Measurements from ENCODE around the gene PTGFRN. TPM values are rescaled to one million over a fixed set of nuclear protein-coding genes. Genes with fewer than 3 reads are reported as not detected.

The PTGFRN gene
- total and polyA plus RNA-seq, 9 of the 15 experiments (the other 6 are each of a cell fraction or from before 2014, with no cell fraction given), result 17.3 to 33.1 (median 25.7) TPM

- TF ChIP-seq ETS1 (conservative IDR thresholded peaks at IDR 0.05; ENCODE audit: control insufficient read depth, low read depth, low read length), result 0 out of 2 replicates have a peak, but pooled peaks have one; percentile 25
- TF ChIP-seq YY1 (IDR thresholded peaks at IDR 0.05; ENCODE audit: borderline replicate concordance in 1 of 3, control insufficient read depth in 1 of 3, extremely low read depth in 1 of 3, insufficient read depth in 3 of 3, insufficient read length in 1 of 3, insufficient replicate concordance in 2 of 3, low read depth in 1 of 3, low read length in 2 of 3), result peak in 1 of 3 experiments; percentile 31
- peak; percentile 35 for TF ChIP-seq HMGN3 (IDR thresholded peaks at IDR 0.05; ENCODE audit: borderline replicate concordance, extremely low read depth, insufficient read length, low read depth, low read length)
- 0 out of 2 replicates have a peak, but pooled peaks have one; percentile 8 for TF ChIP-seq KLF1 (tag; IDR thresholded peaks at IDR 0.05)
- TF ChIP-seq PTBP1 (IDR thresholded peaks at IDR 0.05; ENCODE audit: low read depth, low read length), result peak; percentile 55; the same call in 1 of the 2 replicates
- no peak for TF ChIP-seq ZNF347 (CRISPR knock-in tag; IDR thresholded peaks at IDR 0.05; ENCODE audit: low read depth)
- TF ChIP-seq, protein P1, sequence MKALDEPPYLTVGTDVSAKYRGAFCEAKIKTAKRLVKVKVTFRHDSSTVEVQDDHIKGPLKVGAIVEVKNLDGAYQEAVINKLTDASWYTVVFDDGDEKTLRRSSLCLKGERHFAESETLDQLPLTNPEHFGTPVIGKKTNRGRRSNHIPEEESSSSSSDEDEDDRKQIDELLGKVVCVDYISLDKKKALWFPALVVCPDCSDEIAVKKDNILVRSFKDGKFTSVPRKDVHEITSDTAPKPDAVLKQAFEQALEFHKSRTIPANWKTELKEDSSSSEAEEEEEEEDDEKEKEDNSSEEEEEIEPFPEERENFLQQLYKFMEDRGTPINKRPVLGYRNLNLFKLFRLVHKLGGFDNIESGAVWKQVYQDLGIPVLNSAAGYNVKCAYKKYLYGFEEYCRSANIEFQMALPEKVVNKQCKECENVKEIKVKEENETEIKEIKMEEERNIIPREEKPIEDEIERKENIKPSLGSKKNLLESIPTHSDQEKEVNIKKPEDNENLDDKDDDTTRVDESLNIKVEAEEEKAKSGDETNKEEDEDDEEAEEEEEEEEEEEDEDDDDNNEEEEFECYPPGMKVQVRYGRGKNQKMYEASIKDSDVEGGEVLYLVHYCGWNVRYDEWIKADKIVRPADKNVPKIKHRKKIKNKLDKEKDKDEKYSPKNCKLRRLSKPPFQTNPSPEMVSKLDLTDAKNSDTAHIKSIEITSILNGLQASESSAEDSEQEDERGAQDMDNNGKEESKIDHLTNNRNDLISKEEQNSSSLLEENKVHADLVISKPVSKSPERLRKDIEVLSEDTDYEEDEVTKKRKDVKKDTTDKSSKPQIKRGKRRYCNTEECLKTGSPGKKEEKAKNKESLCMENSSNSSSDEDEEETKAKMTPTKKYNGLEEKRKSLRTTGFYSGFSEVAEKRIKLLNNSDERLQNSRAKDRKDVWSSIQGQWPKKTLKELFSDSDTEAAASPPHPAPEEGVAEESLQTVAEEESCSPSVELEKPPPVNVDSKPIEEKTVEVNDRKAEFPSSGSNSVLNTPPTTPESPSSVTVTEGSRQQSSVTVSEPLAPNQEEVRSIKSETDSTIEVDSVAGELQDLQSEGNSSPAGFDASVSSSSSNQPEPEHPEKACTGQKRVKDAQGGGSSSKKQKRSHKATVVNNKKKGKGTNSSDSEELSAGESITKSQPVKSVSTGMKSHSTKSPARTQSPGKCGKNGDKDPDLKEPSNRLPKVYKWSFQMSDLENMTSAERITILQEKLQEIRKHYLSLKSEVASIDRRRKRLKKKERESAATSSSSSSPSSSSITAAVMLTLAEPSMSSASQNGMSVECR (CRISPR knock-in tag; IDR thresholded peaks at IDR 0.05), result 0 out of 2 replicates have a peak, but pooled peaks have one; percentile 24
- 0 out of 2 replicates have a peak, but pooled peaks have one; percentile 26 for TF ChIP-seq CREM (IDR thresholded peaks at IDR 0.05; ENCODE audit: low read depth)
- peak; percentile 78 to 81 for TF ChIP-seq NRF1 (conservative IDR thresholded peaks at IDR 0.05 in 1 of 2, IDR thresholded peaks at IDR 0.05 in 1 of 2)
- peak; percentile 47 for TF ChIP-seq KDM2B (CRISPR knock-in tag; IDR thresholded peaks at IDR 0.05)
- TF ChIP-seq ZNF764 (CRISPR knock-in tag; IDR thresholded peaks at IDR 0.05; ENCODE audit: low read depth), result no peak
- TF ChIP-seq ZBTB17 (CRISPR knock-in tag; IDR thresholded peaks at IDR 0.05), result peak; percentile 81
- no peak for TF ChIP-seq EZH2 (IDR thresholded peaks at IDR 0.05; ENCODE audit: borderline replicate concordance, low read depth, low read length)
- 0 out of 2 replicates have a peak, but pooled peaks have one; percentile 33 for TF ChIP-seq TCF7 (IDR thresholded peaks at IDR 0.05; ENCODE audit: borderline replicate concordance)
- TF ChIP-seq SPI1 (IDR thresholded peaks at IDR 0.05; ENCODE audit: borderline replicate concordance, low read depth, low read length), result 0 out of 2 replicates have a peak, but pooled peaks have one; percentile 51
- TF ChIP-seq ATF7 (IDR thresholded peaks at IDR 0.05), result 0 out of 2 replicates have a peak, but pooled peaks have one; percentile 39
- TF ChIP-seq PML (IDR thresholded peaks at IDR 0.05; ENCODE audit: low read length), result peak; percentile 46; the same call in 1 of the 2 replicates
- TF ChIP-seq E2F6 (IDR thresholded peaks at IDR 0.05; ENCODE audit: borderline replicate concordance in 1 of 2, extremely low read depth in 1 of 2, insufficient read depth in 1 of 2, insufficient read length in 1 of 2, low read depth in 1 of 2, low read length in 1 of 2, poor library complexity in 1 of 2, severe bottlenecking in 1 of 2), result peak; percentile 87
Measured at GRCh38 chr1:116909512-116910378, at the start of gene PTGFRN (continued).
